Peyer's patch (tissue), 4 donors: ENCODE data around the gene NLRP1.

Experiments used
- CTCF ChIP-seq, 6 experiments: fragments of 450-650 bp in 4 of 6; fragments of 200-600 bp in 2 of 6; sonication (generic) in 1 of 6; IDR thresholded peaks; one replicate each; pipeline ENCODE4 v1.5.1; 2017 to 2019; ENCODE audit warnings: antibody characterized with exemption in 6 of 6, mild to moderate bottlenecking in 3 of 6, moderate library complexity in 1 of 6
- POLR2A ChIP-seq, 2 donors: fragments of 450-650 bp; IDR thresholded peaks; one replicate each; pipeline ENCODE4 v1.5.1; 2017; ENCODE audit warnings: antibody characterized with exemption in 2 of 2, mild to moderate bottlenecking in 2 of 2, moderate library complexity in 2 of 2

DNA sequence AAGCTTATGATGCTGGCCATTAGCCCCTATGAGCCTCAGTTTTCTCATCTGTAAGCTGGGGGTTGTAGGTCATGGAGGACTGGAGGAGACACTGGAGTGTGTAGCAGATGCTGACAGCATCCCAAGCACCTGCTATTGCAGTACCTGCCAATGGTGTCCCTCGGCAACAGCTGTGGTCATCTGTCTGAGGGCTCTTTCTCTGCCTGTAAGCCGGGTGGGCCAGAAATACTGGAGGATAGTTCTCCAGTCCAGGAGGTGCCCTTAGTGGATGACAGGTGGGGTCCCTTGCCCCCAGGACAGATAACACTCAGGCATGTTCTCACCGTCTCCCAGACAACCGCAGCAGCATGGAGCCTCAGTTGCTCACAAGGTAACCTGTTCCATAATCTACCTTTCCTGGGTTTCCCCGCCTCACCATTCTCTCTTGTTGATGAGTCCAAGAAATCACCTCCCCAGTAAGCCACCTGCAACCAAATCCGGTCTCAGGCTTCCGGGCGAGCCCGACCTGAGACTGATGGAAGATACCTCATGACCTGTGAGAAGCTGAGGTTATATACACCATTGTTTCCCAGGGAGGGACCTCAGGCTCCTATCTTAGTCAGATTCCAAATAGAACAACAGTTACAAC, 23.8 kb downstream of the NLRP1 start:
- TF ChIP-seq CTCF (IDR thresholded peaks at IDR 0.05) (no peak), POLR2A (IDR thresholded peaks at IDR 0.05) (no peak)
